GM21576 (cell line): ENCODE measurements around the gene TMEM47.

Experiments used
- ATAC-seq: cut with Tn5 transposase; IDR thresholded peaks from one replicate; pipeline ENCODE4 v1.9.1; 2021; ENCODE audit warnings: mild to moderate bottlenecking, moderate library complexity; ENCODE audit not compliant: unreplicated experiment

Gene TMEM47

DNA sequence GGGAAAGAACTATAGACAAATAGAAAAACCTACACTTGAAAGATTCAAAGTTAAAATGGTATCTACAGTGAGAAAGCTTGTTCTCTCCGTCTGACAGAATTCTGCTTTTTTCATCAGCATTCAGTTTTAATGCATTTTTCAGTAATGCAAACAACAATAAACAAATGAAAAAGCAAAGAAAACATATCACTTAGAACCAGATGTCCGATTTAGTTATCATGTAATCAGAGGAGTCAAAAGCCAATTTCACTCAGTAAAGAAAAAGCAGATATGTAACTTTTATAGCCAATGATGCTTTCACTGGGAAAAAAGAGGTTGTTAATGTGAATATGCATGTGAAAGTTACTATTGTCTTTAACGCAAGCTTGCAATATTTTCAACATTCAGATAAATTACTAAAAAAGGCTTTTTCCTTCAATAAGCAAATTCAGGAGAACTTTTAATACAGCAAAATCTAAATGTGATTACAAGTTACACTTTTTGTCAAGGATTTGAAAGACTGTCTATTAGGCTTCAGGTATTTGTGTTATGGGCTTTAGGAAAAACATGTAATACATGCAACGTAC, 70.7 kb downstream of the TMEM47 start:
- ATAC-seq, result no peak

DNA sequence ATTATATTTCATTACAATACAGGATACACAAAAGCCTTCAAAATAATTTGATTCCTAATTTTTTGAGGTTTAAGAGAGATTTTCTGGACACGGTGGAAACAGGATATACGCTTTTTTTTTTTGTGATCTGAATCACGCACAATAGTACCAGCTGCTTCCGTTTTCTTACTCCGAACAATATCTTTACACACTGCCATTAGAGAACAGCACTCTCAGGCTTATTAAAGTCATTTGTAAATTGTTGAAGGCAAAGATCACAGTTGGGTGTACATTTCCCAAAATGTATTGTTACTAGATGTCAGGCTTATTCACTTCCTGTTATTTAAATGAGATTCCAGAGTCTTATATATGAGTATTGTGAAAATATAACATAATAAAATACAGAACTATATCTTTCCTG, 71.5 kb downstream of the TMEM47 start:
- no peak for ATAC-seq

DNA sequence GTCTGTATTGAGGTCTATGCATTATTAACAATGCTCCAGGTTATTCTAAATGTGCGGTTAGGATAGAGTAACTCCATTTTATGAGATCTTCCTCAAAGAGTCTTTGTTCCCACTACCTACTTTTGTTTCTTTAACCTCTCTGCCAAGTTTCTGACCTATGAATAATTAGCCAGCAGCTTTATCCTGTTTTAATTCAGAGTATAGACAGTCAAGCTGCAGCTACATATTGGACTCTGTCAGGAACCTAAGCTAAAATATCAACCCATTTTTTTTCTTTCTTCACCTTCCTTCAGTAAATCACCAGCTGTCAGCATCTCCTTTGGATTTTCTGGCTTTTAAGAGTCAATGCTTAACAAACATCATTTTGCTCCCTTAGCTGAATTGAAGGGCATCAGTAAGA, 72.3 kb downstream of the TMEM47 start:
- ATAC-seq, result no peak

DNA sequence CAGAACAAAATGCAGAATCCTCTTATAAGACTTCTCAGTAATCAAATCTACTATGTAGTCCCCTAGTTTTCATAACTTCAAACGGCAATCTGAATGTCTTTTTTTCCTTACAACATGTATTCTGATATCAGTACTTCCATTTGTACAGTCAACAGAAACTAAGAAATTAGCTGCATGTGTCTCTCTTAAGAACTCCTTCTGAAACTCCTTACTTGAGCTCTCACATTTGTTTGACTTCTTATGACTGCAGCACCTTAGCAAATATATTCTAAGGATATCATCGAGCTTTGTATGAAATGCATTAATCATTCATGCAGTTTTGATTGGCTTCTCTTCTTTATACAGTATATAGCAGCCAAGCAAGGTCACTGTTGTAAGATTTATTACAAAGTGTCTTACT, 77.0 kb downstream of the TMEM47 start:
- ATAC-seq, result no peak

DNA sequence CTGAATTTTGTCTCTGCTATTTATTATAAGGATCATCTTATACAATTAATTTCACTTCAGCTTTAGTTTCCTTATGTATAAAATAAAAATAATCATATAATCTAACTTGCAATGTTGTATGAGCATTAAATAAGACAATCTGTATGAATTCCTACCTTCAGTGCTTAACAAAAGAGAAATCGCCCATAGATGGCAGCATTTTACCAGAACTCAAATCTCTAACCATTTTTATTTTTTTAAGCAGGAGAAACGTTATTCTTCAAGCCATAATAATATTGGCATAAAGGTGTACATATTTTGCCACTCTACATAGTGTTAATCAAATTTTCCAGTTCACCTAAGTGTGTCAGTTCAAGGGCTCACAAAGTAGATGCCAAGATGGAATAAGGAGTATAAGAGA, 78.8 kb downstream of the TMEM47 start:
- ATAC-seq, result no peak
